ENCODE data around the gene REEP2. TPM values are rescaled to one million over a fixed set of nuclear protein-coding genes. Genes with fewer than 3 reads are reported as not detected.
"Not testable (repeated sequence)": the region's sequence is repeated elsewhere in the genome, so short reads cannot be mapped to it uniquely, and the experiment has no call there.

The REEP2 gene
- total RNA-seq, result 1 to 10 TPM in 1 of 3 donors, under 1 TPM in 2; 0.88 to 2.7 (median 0.98) TPM

GRCh38 chr5:138438724-138439476 lies at the start of gene REEP2:
TSS of gene REEP2 (plus strand) at chr5:138439057. CDS start at chr5:138439209, 152 bp downstream.
- H3K4me3 ChIP-seq, result peak within 1 kb of the TSS; percentile 32 to 69 (median 51)
- no peaks in the 10 kb centered on the region for H3K36me3 ChIP-seq
- no peak within 1 kb of the TSS for H3K27ac ChIP-seq
- TF ChIP-seq CTCF (IDR thresholded peaks at IDR 0.05) (no peak), POLR2AphosphoS5 (IDR thresholded peaks at IDR 0.05) (no peak), POLR2A (IDR thresholded peaks at IDR 0.05) (no peak)
- DNase-seq (ENCODE audit: low spot score in 2 of 2), result no peak
- peaks cover 4 to 6% of the 10 kb centered on the region in 2 donors for H3K4me1 ChIP-seq
- intact Hi-C loops (cut with DNase I; ENCODE audit: low total_unique reads), result no loop called here
- H3K9me3 ChIP-seq, result no peaks in the 10 kb centered on the region
- H3K27me3 ChIP-seq, result no peaks in the 10 kb centered on the region

- no peak for DNase-seq (ENCODE audit: low spot score in 2 of 2)
- no peaks in the 10 kb centered on the region for H3K27me3 ChIP-seq
- no peaks in the 10 kb centered on the region for H3K36me3 ChIP-seq
- H3K9me3 ChIP-seq, result no peaks in the 10 kb centered on the region
- no peak overlapping the region for H3K4me3 ChIP-seq
- H3K27ac ChIP-seq, result peak overlapping the region; percentile 3 to 8
- intact Hi-C loops (cut with DNase I; ENCODE audit: low total_unique reads), result no loop called here
- H3K4me1 ChIP-seq, result peaks cover 0 to 17% of the 10 kb centered on the region in 2 donors
- TF ChIP-seq POLR2AphosphoS5 (IDR thresholded peaks at IDR 0.05), result no peak
- TF ChIP-seq POLR2A (IDR thresholded peaks at IDR 0.05), result no peak
- TF ChIP-seq CTCF (IDR thresholded peaks at IDR 0.05), result no peak
Measured at GRCh38 chr5:138389332-138389731, 49.5 kb upstream of the REEP2 start.

- DNase-seq (ENCODE audit: low spot score in 2 of 2); H3K27me3 ChIP-seq; H3K36me3 ChIP-seq; H3K9me3 ChIP-seq; H3K4me3 ChIP-seq; intact Hi-C loops (cut with DNase I; ENCODE audit: low total_unique reads): not testable (repeated sequence)
- peaks cover 0 to 17% of the 10 kb centered on the region in 2 donors for H3K4me1 ChIP-seq
- peak overlapping the region; percentile 8 to 57 for H3K27ac ChIP-seq
Measured at GRCh38 chr5:138389911-138390310, 48.9 kb upstream of the REEP2 start.

- no peaks in the 10 kb centered on the region for H3K27me3 ChIP-seq
- no peaks in the 10 kb centered on the region for H3K9me3 ChIP-seq
- TF ChIP-seq CTCF (IDR thresholded peaks at IDR 0.05), result no peak
- no peak for TF ChIP-seq POLR2A (IDR thresholded peaks at IDR 0.05)
- no peak for TF ChIP-seq POLR2AphosphoS5 (IDR thresholded peaks at IDR 0.05)
- no peak overlapping the region for H3K4me3 ChIP-seq
- intact Hi-C loops (cut with DNase I; ENCODE audit: low total_unique reads), result no loop called here
- H3K4me1 ChIP-seq, result peaks cover 0 to 17% of the 10 kb centered on the region in 2 donors
- DNase-seq (ENCODE audit: low spot score in 2 of 2), result peak in 1 of 2 donors; percentile 40
- H3K27ac ChIP-seq, result peak overlapping the region; percentile 70 to 73
- no peaks in the 10 kb centered on the region for H3K36me3 ChIP-seq
Measured at GRCh38 chr5:138391859-138392386, 46.9 kb upstream of the REEP2 start.

- no peak for DNase-seq (ENCODE audit: low spot score in 2 of 2)
- Histone ChIP-seq H3K27me3 (no peaks in the 10 kb centered on the region), H3K27ac (no peak overlapping the region), H3K36me3 (peaks cover 9% of the 10 kb centered on the region), H3K4me1 (no peaks in the 10 kb centered on the region), H3K9me3 (no peaks in the 10 kb centered on the region), H3K4me3 (no peak overlapping the region)
- TF ChIP-seq POLR2AphosphoS5 (IDR thresholded peaks at IDR 0.05), result no peak
- TF ChIP-seq CTCF (IDR thresholded peaks at IDR 0.05), result no peak
- no peak for TF ChIP-seq POLR2A (IDR thresholded peaks at IDR 0.05)
- intact Hi-C loops (cut with DNase I; ENCODE audit: low total_unique reads), result no loop called here
Measured at GRCh38 chr5:138402640-138403039, 36.2 kb upstream of the REEP2 start.
